Thoracic aorta (tissue), 2 donors: Measurements from ENCODE around the gene PLA1A. TPM values are rescaled to one million over a fixed set of nuclear protein-coding genes. Genes with fewer than 3 reads are reported as not detected.
A peak's percentile ranks its signal among the peaks of the same experiment; 100 is the strongest.

Experiments
- ATAC-seq: fragments of 150-250 bp; one replicate; pipeline ENCODE4 v1.8.0; 2017; ENCODE audit warnings: low read depth; ENCODE audit not compliant: insufficient number of reproducible peaks, low FRiP score
- DNase-seq: peaks from one replicate; pipeline ENCODE4 v3.0.0-alpha.2; 2020; ENCODE audit warnings: low spot score
- H3K27ac ChIP-seq, 2 donors: fragments of 200-600 bp; sonication (generic); 1 replicate in 1 of 2; 2 replicates in 1 of 2; pipeline ENCODE4 v1.5.1; 2016; ENCODE audit warnings: mild to moderate bottlenecking in 2 of 2, moderate library complexity in 2 of 2
- H3K27me3 ChIP-seq: fragments of 200-600 bp; sonication (generic); replicated peaks from 2 replicates; pipeline ENCODE4 v1.6.0; 2016; ENCODE audit warnings: mild to moderate bottlenecking; ENCODE audit not compliant: insufficient read depth
- H3K36me3 ChIP-seq: fragments of 200-600 bp; sonication (generic); one replicate; pipeline ENCODE4 v1.5.1; 2016
- H3K4me1 ChIP-seq, 2 donors: fragments of 200-600 bp; sonication (generic); 1 replicate in 1 of 2; 2 replicates in 1 of 2; pipeline versions ENCODE4 v1.5.1 to v1.6.0; 2016; ENCODE audit warnings: low read depth in 2 of 2, mild to moderate bottlenecking in 1 of 2; ENCODE audit not compliant: control insufficient read depth in 1 of 2
- H3K4me3 ChIP-seq: fragments of 200-600 bp; sonication (generic); 2 replicates; pipeline ENCODE4 v1.5.1; 2016; ENCODE audit warnings: mild to moderate bottlenecking
- H3K9me3 ChIP-seq: fragments of 200-600 bp; sonication (generic); 2 replicates; pipeline ENCODE4 v1.5.1; 2016
- total RNA-seq, 2 donors: library from RNA; depleted of rRNA; stranded (reverse); fragments of >200 nt; gene quantifications; one replicate each; pipeline versions ENCODE4 v1.1.0 to v1.2.3, GENCODE V29; 2016
- TF ChIP-seq, protein P1 (sequence below): fragments of 200-600 bp; sonication (generic); IDR thresholded peaks from one replicate; pipeline ENCODE4 v1.5.1; 2019; ENCODE audit warnings: antibody characterized with exemption

PLA1A gene
- total RNA-seq, 2 donors from 2014 or later, result 4.9 to 20.8 TPM

DNA sequence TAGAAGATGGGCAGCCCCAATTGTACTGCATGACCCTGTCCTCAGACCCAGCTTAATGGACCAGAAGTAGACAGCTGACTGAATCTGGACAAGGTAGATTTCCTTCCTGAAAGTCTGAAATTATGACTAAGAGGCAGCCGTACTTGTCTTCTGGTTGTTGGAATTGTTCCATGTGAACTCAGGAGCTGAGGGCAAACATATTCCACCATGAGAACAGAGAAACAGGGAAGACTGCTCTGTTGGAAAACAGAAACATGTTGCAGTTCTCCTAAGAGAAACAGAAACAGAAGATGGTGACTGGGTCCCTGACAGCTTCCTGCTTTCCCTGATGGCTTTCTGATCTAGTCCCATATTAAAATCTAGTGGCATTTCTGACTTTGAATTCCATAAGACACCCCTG, 38.6 kb downstream of the PLA1A start:
- Histone ChIP-seq H3K9me3 (no peaks in the 10 kb centered on the region), H3K36me3 (no peaks in the 10 kb centered on the region), H3K4me3 (no peak overlapping the region), H3K27ac (no peak overlapping the region), H3K4me1 (peaks cover 22 to 39% of the 10 kb centered on the region in 2 donors), H3K27me3 (no peaks in the 10 kb centered on the region)
- ATAC-seq, result no peak
- TF ChIP-seq, protein P1, sequence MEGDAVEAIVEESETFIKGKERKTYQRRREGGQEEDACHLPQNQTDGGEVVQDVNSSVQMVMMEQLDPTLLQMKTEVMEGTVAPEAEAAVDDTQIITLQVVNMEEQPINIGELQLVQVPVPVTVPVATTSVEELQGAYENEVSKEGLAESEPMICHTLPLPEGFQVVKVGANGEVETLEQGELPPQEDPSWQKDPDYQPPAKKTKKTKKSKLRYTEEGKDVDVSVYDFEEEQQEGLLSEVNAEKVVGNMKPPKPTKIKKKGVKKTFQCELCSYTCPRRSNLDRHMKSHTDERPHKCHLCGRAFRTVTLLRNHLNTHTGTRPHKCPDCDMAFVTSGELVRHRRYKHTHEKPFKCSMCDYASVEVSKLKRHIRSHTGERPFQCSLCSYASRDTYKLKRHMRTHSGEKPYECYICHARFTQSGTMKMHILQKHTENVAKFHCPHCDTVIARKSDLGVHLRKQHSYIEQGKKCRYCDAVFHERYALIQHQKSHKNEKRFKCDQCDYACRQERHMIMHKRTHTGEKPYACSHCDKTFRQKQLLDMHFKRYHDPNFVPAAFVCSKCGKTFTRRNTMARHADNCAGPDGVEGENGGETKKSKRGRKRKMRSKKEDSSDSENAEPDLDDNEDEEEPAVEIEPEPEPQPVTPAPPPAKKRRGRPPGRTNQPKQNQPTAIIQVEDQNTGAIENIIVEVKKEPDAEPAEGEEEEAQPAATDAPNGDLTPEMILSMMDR, result no peak
- no peak for DNase-seq

DNA sequence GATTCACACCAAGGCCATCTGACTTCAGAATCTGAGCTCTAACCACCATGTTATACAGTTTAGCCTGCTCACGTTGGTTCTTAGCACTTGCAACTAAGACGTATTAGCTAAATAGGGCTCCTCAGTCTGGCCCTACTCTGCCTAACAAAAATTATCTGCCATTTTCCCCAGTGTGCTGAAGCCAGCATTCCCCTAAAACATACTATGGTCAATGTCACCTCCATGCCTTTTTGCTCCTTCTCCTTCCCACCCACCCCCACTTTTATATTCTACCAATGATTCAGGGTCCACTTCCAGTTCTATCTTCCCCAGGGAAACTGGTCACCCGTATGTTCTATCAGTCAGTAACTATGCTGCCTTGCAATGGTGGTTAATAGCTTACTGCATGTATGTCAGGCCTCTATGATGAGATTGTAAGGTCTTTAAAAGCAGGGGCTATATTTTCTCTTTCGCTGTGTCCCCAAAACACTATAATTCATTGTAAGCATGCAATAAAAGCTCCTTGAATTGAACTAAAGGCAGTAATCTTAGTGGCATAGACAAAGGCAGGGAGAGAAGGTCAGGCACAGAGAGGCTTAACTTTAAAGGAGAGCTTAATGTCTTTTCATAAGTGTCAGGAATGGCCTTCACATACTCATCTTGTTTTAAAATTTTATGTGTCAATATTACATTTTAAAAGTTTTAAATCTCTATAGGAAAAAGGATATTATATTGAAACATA, 39.4 kb downstream of the PLA1A start:
- Histone ChIP-seq H3K27me3 (no peaks in the 10 kb centered on the region), H3K4me1 (peaks cover 13 to 31% of the 10 kb centered on the region in 2 donors), H3K36me3 (peaks cover 2% of the 10 kb centered on the region), H3K27ac (peak overlapping the region; percentile 69 to 81), H3K4me3 (no peak overlapping the region), H3K9me3 (no peaks in the 10 kb centered on the region)
- DNase-seq (no peak), ATAC-seq (no peak)
- TF ChIP-seq, protein P1, result no peak

DNA sequence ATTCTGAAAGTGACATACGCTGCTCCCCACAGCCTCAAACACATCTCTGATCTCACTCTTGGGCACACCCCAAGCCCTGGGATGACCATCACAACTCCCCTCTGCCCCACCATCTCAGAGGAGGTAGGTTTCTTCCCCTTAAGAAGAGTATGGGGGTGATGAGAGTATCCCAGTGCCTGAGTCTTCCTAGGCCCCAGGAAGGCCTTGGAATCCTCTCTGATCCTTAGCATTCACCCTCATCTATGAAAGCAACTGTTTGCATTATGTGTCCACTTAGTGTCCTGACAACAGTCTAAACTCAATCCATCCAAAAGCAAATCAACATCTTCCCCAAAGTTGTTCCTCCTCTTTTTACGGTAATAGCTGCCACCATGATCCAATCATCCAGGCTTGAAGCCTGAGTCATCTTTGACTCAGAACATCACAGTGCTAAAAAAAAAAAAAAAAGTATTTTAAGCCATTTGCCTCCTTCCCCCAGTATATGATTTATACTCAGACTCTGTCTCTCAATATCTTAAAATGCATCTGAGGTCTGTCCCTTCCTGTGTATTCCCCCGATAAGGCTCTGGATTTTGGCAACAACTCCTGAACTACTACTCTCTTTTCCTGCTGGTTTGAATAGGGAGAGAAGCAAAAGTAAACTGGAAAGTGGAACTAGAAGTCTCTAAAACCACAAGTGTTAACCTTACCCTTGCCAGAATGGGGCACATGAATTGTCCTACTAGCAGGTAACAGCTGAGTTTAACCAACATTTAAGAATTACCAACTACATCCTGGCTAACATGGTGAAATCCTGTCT, 40.2 kb downstream of the PLA1A start:
- TF ChIP-seq, protein P1, result no peak
- no peaks in the 10 kb centered on the region for H3K27me3 ChIP-seq
- peak; percentile 92 for ATAC-seq
- DNase-seq, result no peak
- H3K36me3 ChIP-seq, result peaks cover 4% of the 10 kb centered on the region
- H3K4me3 ChIP-seq, result peak overlapping the region; percentile 42
- H3K9me3 ChIP-seq, result no peaks in the 10 kb centered on the region
- peak overlapping the region; percentile 69 to 81 for H3K27ac ChIP-seq
- peaks cover 7 to 23% of the 10 kb centered on the region in 2 donors for H3K4me1 ChIP-seq

DNA sequence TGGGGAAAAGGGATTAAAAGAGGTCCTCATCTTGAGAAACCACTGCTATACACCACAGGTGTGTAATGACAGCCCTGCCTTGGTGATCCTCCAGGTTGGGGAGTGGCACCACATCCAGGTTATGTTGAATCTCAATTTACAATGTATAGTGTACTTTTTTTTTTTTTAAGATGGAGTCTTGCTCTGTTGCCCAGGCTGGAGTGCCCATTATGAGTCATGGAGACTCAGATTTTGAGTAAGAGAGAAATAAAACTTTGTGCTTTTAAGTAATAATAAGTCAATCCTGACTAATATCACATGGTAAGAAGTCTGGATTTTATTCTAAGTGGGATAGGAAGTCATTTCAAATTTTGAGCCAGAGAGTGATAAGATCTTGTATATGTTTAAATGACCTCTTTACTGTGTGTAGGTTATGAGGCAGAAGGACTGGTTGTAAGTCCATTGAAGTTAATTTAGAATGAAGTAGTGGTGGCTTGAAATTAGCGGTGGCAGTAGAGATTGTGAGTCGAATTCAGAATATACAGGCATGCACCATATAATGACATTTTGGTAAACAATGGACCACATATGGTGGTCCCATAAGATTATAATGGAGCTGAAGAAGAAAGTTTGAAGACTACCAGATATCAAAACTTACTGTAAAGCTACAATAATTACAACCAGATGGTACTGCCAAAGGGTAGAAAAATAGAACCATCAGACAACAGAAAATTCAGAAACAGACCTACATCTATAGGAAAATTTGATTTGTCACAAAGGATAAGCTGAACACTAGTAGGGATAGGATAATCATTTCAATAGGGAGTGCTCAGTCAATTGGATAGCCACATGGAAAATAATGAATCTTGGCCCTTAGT, 42.0 kb downstream of the PLA1A start:
- TF ChIP-seq, protein P1, result no peak
- Histone ChIP-seq H3K9me3 (no peaks in the 10 kb centered on the region), H3K4me1 (peaks cover 7 to 23% of the 10 kb centered on the region in 2 donors), H3K4me3 (no peak overlapping the region), H3K27me3 (no peaks in the 10 kb centered on the region), H3K27ac (peak overlapping the region in 1 of 2 donors; percentile 69), H3K36me3 (peaks cover 4% of the 10 kb centered on the region)
- ATAC-seq (no peak), DNase-seq (no peak)

DNA sequence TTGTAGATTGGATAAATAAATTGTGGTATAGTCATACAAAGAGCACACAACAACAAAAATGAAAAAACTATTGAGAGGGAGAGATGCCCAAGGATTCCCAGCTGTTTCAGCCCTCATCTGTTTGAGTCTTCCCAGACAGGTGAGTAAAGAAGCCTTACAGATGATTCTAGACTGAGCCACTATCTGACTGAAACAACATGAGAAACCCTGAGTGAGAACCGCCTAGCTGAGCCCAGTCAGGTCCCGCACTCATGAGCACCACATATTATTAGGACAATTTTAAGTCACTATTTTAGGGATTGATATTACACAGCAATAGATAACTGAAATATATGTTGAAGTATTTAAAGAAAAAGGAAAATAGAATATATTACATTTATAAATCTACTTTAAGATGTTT, 43.7 kb downstream of the PLA1A start:
- no peaks in the 10 kb centered on the region for H3K9me3 ChIP-seq
- H3K27me3 ChIP-seq, result no peaks in the 10 kb centered on the region
- DNase-seq (no peak), ATAC-seq (no peak)
- H3K4me1 ChIP-seq, result peaks cover 8 to 23% of the 10 kb centered on the region in 2 donors
- H3K4me3 ChIP-seq, result no peak overlapping the region
- no peak overlapping the region for H3K27ac ChIP-seq
- peaks cover 4% of the 10 kb centered on the region for H3K36me3 ChIP-seq
- TF ChIP-seq, protein P1, result no peak
